Calu3 (cell line): Measurements from ENCODE around the gene PRCD. TPM values are rescaled to one million over a fixed set of nuclear protein-coding genes. Genes with fewer than 3 reads are reported as not detected.
A peak's percentile ranks its signal among the peaks of the same experiment; 100 is the strongest.
"Not testable (repeated sequence)": the region's sequence is repeated elsewhere in the genome, so short reads cannot be mapped to it uniquely, and the experiment has no call there.

Experiments
- BruUV-seq: library from RNA; stranded (reverse); fragments of 400-500 nt; replicated peaks from 2 replicates; lab custom pipeline; 2021; lab: Mats Ljungman, UMichigan
- CTCF ChIA-PET: fragments of 300-600 bp; sonication (Branson Sonifier 250); formaldehyde crosslinking; loops from one replicate; lab custom pipeline; 2022; ENCODE audit warnings: antibody characterized with exemption; lab: Charles Lee
- DNase-seq: peaks from one replicate; pipeline ENCODE4 v3.0.0; 2022
- H3K27ac Mint-ChIP-seq: one replicate; pipeline ENCODE4 v1.8.0; 2022; ENCODE audit warnings: mixed read lengths; ENCODE audit not compliant: unreplicated experiment
- H3K27me3 Mint-ChIP-seq: one replicate; pipeline ENCODE4 v1.8.0; 2022; ENCODE audit warnings: mixed read lengths; ENCODE audit not compliant: unreplicated experiment
- H3K36me3 Mint-ChIP-seq: one replicate; pipeline ENCODE4 v1.8.0; 2022; ENCODE audit warnings: mild to moderate bottlenecking, moderate library complexity, mixed read lengths; ENCODE audit not compliant: insufficient read depth, unreplicated experiment
- H3K4me1 Mint-ChIP-seq: one replicate; pipeline ENCODE4 v1.8.0; 2022; ENCODE audit warnings: mild to moderate bottlenecking, low read depth, mixed read lengths; ENCODE audit not compliant: unreplicated experiment
- H3K4me3 Mint-ChIP-seq: one replicate; pipeline ENCODE4 v1.8.0; 2022; ENCODE audit warnings: mild to moderate bottlenecking, low read depth, moderate library complexity, mixed read lengths; ENCODE audit not compliant: unreplicated experiment
- H3K9me3 Mint-ChIP-seq: one replicate; pipeline ENCODE4 v1.8.0; 2022; ENCODE audit warnings: low read depth, mixed read lengths; ENCODE audit not compliant: unreplicated experiment
- intact Hi-C: fragments of 100-400 bp; cut with micrococcal nuclease; formaldehyde crosslinking; loops from one replicate; pipeline ENCODE4 v1.10.0; 2022; ENCODE audit not compliant: unreplicated experiment
- total RNA-seq: library from RNA; stranded (reverse); gene quantifications from 2 replicates; pipeline ENCODE4 v1.2.3, GENCODE V29; 2022
- TF ChIP-seq, protein P1 (sequence below): fragments of 200-600 bp; IDR thresholded peaks from one replicate; pipeline ENCODE4 v1.8.0; 2022; ENCODE audit warnings: antibody characterized with exemption; ENCODE audit not compliant: unreplicated experiment

PRCD gene
- total RNA-seq, 1 experiment from 2014 or later: not detected

DNA sequence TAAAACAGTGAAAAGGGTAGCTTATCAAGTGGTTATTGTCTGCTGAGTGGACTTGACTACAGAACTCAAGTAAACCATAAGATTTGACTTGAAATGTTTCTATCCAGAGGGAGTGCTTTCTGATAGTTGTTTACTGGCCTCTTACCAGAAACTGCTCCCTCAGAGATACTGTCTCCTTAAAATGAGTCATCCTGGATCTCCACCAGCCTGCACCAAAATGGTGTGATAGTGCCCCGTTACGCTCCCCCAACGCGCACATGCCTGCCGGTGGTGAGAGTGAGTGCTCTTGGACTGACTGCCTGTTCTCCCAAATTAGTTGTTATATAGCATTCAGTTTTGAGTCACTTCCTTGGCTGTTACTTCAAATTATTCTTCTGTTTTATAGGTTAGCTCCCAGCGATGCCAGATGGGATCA, 22.9 kb downstream of the PRCD start:
- Mint-ChIP-seq H3K4me3 (no peak overlapping the region), H3K27ac (no peak overlapping the region)
- intact Hi-C loops: no loop called here

DNA sequence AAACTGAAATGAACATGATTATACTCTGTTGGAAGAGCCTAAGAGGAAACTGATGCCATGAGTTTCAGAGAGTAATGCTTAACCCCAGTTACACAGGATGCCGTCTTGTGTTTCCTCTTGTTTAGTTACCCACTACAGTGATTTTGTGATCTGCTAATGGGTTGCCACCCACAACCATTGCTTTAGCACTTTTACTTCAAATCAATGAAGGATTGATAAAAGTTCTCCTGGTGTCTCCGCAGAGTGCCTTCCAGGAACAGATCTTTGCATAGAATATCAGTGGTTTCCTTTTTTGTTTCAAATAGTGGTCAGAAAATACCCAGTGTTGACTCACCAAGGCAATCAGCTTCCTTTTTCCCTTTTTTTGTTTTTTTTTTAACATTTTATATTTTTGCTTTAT, 23.5 kb downstream of the PRCD start:
- CTCF ChIA-PET, H3K9me3 Mint-ChIP-seq, H3K27ac Mint-ChIP-seq, H3K4me3 Mint-ChIP-seq, DNase-seq, BruUV-seq, H3K27me3 Mint-ChIP-seq, intact Hi-C loops: not testable (repeated sequence)
- peaks cover 39% of the 10 kb centered on the region for H3K4me1 Mint-ChIP-seq
- H3K36me3 Mint-ChIP-seq: peaks cover 94% of the 10 kb centered on the region

More for the DNA sequence above, 22.9 kb downstream of the PRCD start:
- DNase-seq: no peak
- H3K9me3 Mint-ChIP-seq: no peaks in the 10 kb centered on the region
- CTCF ChIA-PET: interaction anchor here (0.6 kb wide), 1 partner anchor 57 kb away, joined by 8 read pairs; no protein-coding TSS in a partner anchor
- peaks cover 94% of the 10 kb centered on the region for H3K36me3 Mint-ChIP-seq
- H3K27me3 Mint-ChIP-seq: no peaks in the 10 kb centered on the region
- no TSS peak for BruUV-seq
- peaks cover 33% of the 10 kb centered on the region for H3K4me1 Mint-ChIP-seq
- TF ChIP-seq, protein P1, sequence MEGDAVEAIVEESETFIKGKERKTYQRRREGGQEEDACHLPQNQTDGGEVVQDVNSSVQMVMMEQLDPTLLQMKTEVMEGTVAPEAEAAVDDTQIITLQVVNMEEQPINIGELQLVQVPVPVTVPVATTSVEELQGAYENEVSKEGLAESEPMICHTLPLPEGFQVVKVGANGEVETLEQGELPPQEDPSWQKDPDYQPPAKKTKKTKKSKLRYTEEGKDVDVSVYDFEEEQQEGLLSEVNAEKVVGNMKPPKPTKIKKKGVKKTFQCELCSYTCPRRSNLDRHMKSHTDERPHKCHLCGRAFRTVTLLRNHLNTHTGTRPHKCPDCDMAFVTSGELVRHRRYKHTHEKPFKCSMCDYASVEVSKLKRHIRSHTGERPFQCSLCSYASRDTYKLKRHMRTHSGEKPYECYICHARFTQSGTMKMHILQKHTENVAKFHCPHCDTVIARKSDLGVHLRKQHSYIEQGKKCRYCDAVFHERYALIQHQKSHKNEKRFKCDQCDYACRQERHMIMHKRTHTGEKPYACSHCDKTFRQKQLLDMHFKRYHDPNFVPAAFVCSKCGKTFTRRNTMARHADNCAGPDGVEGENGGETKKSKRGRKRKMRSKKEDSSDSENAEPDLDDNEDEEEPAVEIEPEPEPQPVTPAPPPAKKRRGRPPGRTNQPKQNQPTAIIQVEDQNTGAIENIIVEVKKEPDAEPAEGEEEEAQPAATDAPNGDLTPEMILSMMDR: no peak

DNA sequence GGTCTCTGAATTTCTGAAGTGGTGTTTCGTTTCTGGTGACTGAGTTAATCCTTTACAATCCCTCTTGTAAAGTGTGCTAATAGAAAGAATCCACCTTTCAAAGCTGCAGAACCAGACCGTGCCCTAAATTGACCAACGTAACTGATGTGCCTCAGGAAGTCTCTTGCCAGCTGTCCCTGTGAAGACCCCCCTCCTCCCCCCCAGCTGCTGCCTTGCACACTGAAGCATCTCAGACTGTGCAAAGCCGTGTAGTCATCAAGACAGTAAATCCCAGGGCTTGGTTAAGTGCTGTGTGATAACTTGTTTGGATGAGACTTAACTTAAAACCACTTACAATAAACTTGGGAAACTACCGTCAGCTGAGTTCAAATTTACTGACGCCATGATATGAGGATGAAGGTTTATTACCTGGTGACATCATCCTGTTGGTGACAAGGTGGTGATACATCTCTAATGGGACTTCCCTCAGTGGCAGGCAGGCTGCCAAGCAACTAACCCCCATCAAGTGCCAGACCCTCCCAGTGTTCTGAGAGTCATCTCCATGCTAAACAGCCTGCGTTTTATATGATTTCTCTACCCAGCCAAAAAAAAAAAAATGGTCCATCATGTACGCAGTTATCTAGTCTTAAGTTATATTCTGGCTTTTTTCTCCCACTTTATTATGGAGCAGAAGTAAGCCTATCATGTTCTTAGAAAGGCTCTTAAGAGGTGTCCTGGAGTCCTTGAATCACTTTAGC, 25.3 kb downstream of the PRCD start:
- H3K4me3 Mint-ChIP-seq, DNase-seq, intact Hi-C loops, H3K27me3 Mint-ChIP-seq, H3K9me3 Mint-ChIP-seq, BruUV-seq: not testable (repeated sequence)
- peak overlapping the region; percentile 83 for H3K27ac Mint-ChIP-seq
- H3K4me1 Mint-ChIP-seq: peaks cover 55% of the 10 kb centered on the region
- CTCF ChIA-PET: interaction anchor here (2.9 kb wide), 1 partner anchor 20 kb away, joined by 12 read pairs; the partner anchor contains the start of gene ST6GALNAC2
- peaks cover 88% of the 10 kb centered on the region for H3K36me3 Mint-ChIP-seq

DNA sequence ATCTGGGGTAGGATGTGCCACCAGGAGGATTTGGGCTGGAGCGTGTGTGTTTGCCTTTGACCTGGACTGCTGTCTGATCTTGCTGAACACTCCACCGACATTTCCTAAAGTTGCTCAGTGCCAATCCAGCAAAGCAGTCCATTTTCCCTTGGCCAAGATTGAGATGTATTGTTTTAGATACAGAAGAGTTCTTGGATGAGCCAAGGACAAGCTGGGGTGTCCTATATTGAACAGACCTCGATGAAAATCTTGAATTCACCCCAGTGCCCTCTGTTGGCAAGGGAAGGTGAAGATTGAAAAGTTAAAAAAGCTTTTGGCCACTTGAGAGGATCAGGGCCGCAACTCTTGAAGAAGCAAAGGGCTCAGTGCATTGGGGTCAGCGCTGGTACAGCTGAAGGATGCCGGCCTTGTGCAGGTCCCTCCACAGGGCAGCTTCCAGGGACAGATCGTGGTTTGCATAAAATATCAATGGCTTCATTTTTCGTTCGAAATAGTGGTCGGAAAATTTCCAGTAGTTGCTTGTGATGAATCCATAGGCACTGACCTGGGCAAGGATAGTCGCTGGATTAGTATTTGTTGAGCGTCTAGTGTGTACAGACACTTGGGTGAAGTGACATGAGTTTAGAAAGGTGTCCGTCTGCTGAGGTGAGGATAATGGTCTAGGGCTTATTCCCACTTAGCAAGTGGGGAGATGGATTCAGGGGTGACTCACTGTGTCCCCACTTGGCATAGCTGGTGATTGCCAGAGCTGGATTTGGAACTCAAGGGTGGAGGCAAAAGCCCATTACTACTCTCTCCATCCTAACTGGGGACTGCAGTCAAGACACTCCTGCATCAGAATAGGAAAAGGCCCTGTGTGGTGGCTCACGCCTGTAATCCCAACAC, 26.1 kb downstream of the PRCD start:
- DNase-seq: no peak
- Mint-ChIP-seq H3K36me3 (peaks cover 81% of the 10 kb centered on the region), H3K4me1 (peaks cover 63% of the 10 kb centered on the region), H3K27ac (peak overlapping the region; percentile 83), H3K27me3 (no peaks in the 10 kb centered on the region), H3K4me3 (peak overlapping the region; percentile 17), H3K9me3 (no peaks in the 10 kb centered on the region)
- TF ChIP-seq, protein P1: peak; percentile 20
- intact Hi-C loops: no loop called here
- CTCF ChIA-PET: interaction anchor here (1.9 to 2.9 kb wide), 2 partner anchors 9 to 19 kb away, joined by 12 to 13 read pairs; partner anchors contain the start of gene ST6GALNAC2
- no TSS peak for BruUV-seq

DNA sequence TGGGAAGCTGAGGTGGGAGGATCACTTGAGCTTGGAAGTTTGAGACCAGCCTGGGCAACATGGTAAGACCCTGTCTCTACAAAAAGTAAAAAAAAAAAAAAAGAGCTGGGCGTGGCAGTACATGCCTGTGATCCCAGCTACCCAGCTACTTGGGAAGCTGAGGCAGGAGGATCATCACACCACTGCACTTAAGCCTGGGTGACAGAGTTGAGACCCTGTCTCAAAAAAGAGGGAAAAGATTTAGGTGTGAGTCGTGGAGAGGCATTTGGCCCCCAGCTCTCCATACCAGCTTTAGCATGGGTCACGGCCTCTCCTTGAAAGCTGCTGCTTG, 26.7 kb downstream of the PRCD start:
- H3K27me3 Mint-ChIP-seq: no peaks in the 10 kb centered on the region
- H3K27ac Mint-ChIP-seq: peak overlapping the region; percentile 83
- TF ChIP-seq, protein P1: no peak
- CTCF ChIA-PET: interaction anchor here (1.9 to 2.9 kb wide), 2 partner anchors 9 to 19 kb away, joined by 12 to 13 read pairs; partner anchors contain the start of gene ST6GALNAC2
- H3K4me3 Mint-ChIP-seq: no peak overlapping the region
- peaks cover 60% of the 10 kb centered on the region for H3K4me1 Mint-ChIP-seq
- no peaks in the 10 kb centered on the region for H3K9me3 Mint-ChIP-seq
- no peak for DNase-seq
- peaks cover 75% of the 10 kb centered on the region for H3K36me3 Mint-ChIP-seq
- BruUV-seq: no TSS peak
- intact Hi-C loops: no loop called here
